Measurements from ENCODE around the gene SORCS3. TPM values are rescaled to one million over a fixed set of nuclear protein-coding genes. Genes with fewer than 3 reads are reported as not detected.

Gene SORCS3
- total RNA-seq, 1 donor from 2014 or later, result 1.00 TPM

- no peak for TF ChIP-seq CTCF (IDR thresholded peaks at IDR 0.05; ENCODE audit: insufficient read depth, low read depth, low read length)
- no peak for TF ChIP-seq EZH2 (IDR thresholded peaks at IDR 0.05; ENCODE audit: insufficient read depth, low read length)
- Mint-ChIP-seq H3K27ac (ENCODE audit: unreplicated experiment) (no peak overlapping the region), H3K4me1 (ENCODE audit: low read depth, unreplicated experiment) (no peaks in the 10 kb centered on the region), H3K27me3 (ENCODE audit: low read depth, unreplicated experiment) (peaks cover 63% of the 10 kb centered on the region), H3K4me3 (ENCODE audit: unreplicated experiment) (no peak overlapping the region), H3K36me3 (ENCODE audit: low read depth, unreplicated experiment) (no peaks in the 10 kb centered on the region), H3K9me3 (ENCODE audit: unreplicated experiment) (peaks cover 2% of the 10 kb centered on the region)
- Histone ChIP-seq H3K4me3 (ENCODE audit: insufficient read depth, low read depth, low read length) (no peak overlapping the region), H3K4me1 (ENCODE audit: insufficient read depth, low read length) (no peaks in the 10 kb centered on the region), H3K36me3 (ENCODE audit: insufficient read depth, low read length) (no peaks in the 10 kb centered on the region), H3K9ac (ENCODE audit: low read length) (no peak overlapping the region), H3K79me2 (ENCODE audit: insufficient read depth, low read length) (no peaks in the 10 kb centered on the region), H3K27me3 (ENCODE audit: insufficient read depth, low read length) (peaks cover 2% of the 10 kb centered on the region), H3K4me2 (ENCODE audit: low read length) (no peak overlapping the region), H2AFZ (ENCODE audit: low read depth, low read length) (no peak overlapping the region), H4K20me1 (ENCODE audit: insufficient read depth, low read length) (no peaks in the 10 kb centered on the region), H3K27ac (ENCODE audit: low read depth, low read length) (no peak overlapping the region), H3K9me3 (ENCODE audit: insufficient read depth, low read depth, low read length) (no peaks in the 10 kb centered on the region)
- no peak for FAIRE-seq
- DNase-seq (ENCODE audit: low read depth), result no peak
Measured at GRCh38 chr10:104631946-104632345, 9.1 kb upstream of the SORCS3 start.

GRCh38 chr10:104638861-104639589 lies 2.1 kb upstream of the SORCS3 start:
- Histone ChIP-seq H3K9me3 (ENCODE audit: insufficient read depth, low read depth, low read length) (no peaks in the 10 kb centered on the region), H2AFZ (ENCODE audit: low read depth, low read length) (peak overlapping the region; percentile 69), H3K4me2 (ENCODE audit: low read length) (peak overlapping the region; percentile 80), H3K79me2 (ENCODE audit: insufficient read depth, low read length) (no peaks in the 10 kb centered on the region), H3K36me3 (ENCODE audit: insufficient read depth, low read length) (no peaks in the 10 kb centered on the region), H3K4me3 (ENCODE audit: insufficient read depth, low read depth, low read length) (peak overlapping the region; percentile 28), H4K20me1 (ENCODE audit: insufficient read depth, low read length) (no peaks in the 10 kb centered on the region), H3K27me3 (ENCODE audit: insufficient read depth, low read length) (peaks cover 45% of the 10 kb centered on the region), H3K4me1 (ENCODE audit: insufficient read depth, low read length) (peaks cover 4% of the 10 kb centered on the region), H3K9ac (ENCODE audit: low read length) (no peak overlapping the region), H3K27ac (ENCODE audit: low read depth, low read length) (no peak overlapping the region)
- Mint-ChIP-seq H3K4me3 (ENCODE audit: unreplicated experiment) (peak overlapping the region; percentile 83), H3K9me3 (ENCODE audit: unreplicated experiment) (peaks cover 5% of the 10 kb centered on the region), H3K4me1 (ENCODE audit: low read depth, unreplicated experiment) (peaks cover 6% of the 10 kb centered on the region), H3K27me3 (ENCODE audit: low read depth, unreplicated experiment) (peaks cover 63% of the 10 kb centered on the region), H3K36me3 (ENCODE audit: low read depth, unreplicated experiment) (no peaks in the 10 kb centered on the region), H3K27ac (ENCODE audit: unreplicated experiment) (no peak overlapping the region)
- DNase-seq (ENCODE audit: low read depth), result no peak
- TF ChIP-seq CTCF (IDR thresholded peaks at IDR 0.05; ENCODE audit: insufficient read depth, low read depth, low read length) (peak; percentile 40), EZH2 (IDR thresholded peaks at IDR 0.05; ENCODE audit: insufficient read depth, low read length) (no peak)
- no peak for FAIRE-seq
